MV-4-11 (cell line): ENCODE results near the gene ARID1B.

Source experiments
- DNase-seq: peaks from one replicate; lab custom pipeline; 2025; lab: John Stamatoyannopoulos, UW

The ARID1B gene

DNA sequence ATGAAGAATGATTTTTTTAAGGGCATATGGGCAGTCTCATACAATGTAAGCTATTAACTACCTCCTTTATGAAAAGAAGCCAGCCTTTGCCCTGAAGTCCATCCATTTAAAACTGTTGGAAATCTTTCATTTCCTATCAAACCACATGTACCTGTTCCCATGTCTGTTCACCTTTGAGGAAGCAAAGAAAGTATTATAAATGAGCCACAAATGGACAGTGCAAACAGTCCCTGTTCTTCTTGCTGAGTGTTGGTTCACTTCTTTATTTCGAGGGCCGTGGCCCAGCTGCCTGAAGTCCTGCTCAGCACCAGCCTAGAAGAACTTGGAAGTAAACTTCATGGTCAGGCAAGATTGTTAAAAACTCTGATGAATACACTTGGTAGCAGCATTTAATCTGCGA, 433.8 kb downstream of the ARID1B start:
- DNase-seq, result no peak

DNA sequence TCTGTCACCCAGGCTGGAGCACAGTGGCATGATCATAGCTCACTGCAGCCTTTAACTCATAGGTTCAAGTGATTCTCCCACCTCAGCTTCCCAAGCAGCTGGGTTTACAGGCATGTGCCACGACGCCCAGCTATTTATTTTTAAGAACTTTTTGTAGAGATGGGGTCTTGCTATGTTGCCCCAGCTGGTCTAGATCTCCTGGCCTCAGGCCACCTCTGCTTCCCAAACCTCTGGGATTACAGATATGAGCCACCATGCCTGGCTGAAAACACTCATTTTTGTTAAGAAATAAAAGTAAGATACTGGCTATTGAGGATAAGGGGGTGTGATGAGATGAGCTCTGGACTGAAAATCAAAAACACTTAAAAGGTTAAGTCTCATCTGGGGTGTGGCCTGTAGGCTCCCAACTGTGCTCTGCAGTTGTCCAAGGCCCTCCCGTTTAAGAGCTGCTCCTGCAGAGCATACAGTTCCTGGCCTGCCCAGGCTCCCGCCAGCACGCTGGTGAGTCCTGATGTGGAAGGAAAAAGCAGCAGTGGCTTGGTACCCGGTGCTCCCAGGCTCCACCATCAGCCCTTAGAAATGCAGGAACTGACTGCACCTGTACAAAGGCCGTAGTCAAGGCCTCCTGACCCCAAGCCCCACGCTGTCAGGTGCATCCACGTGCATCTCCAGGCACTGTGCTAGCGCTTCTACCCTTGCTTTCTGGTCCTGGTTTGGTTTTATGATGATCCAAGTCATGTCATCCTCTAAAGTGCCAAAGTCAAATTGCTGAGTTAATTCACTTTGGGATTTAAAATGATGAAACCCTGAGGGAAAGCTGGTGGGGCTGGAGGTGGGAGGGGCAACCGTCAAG, 434.7 kb downstream of the ARID1B start:
- no peak for DNase-seq

DNA sequence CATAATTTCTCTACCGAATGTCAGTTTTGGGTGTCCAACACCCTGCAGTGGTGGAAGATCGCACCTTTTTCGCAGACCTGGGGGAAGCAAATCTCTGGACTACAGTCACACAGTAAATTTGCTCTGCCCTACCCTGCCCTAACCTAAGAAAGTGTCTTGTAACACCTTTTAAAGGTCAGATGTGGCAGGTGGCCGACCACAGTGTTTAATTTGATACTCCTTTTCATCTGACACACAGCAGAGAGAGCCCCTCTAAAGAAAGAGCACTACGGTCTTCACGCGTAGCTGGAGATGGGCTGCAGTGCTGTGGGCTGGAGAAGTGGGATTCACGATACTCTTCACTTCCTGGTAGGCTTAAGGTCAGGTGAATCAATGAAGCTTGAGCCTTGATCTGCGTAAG, 436.2 kb downstream of the ARID1B start:
- no peak for DNase-seq

DNA sequence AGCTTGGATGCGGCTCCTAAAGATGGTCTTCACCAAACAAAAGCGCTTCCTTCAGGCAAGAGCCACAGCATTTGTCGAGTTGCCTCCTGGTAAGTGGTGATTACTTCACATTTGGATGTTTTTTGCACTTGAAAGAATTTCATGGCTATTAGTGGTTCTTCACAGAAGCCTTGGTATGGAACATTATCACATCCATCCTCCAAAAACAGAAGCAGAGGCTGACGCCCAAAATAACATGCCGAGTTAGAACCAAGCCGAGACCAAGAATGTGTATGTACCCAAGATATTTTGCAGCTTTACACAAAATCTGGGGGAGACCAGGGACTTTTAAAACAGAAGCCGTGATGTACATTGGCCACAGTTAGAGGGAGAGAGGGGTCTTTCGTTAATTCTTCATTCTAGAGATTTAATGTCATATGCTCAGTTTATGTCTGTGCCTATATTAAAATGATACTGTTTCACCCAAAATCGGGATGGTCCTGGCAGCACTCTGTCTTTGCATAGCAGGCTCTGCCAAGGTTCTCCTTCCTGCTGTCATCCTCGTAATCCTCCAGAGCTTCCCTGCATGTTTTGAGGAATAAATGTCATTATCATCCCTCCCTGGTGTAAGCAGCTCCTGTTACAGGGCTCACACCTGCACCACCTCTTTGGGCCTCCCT, 436.9 kb downstream of the ARID1B start:
- no peak for DNase-seq

DNA sequence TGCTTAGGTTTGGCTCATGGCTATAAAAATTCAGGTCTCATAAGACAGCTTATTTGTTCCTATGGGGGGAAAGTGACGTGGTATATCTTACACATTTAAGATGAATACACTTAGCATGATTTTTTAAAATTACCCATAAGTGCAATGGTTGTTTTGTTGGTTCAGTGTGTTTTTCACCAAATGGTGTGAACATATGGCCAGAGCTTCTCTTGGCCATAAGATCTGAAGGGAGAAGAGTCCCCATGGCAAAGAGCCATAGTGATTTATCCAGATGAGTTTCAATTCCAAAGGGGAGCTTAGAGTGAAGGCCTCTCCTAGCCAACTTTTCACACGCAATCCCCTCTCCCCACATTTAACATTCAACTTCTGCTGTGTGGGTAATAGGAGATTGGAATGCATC, 438.5 kb downstream of the ARID1B start:
- DNase-seq, result no peak

DNA sequence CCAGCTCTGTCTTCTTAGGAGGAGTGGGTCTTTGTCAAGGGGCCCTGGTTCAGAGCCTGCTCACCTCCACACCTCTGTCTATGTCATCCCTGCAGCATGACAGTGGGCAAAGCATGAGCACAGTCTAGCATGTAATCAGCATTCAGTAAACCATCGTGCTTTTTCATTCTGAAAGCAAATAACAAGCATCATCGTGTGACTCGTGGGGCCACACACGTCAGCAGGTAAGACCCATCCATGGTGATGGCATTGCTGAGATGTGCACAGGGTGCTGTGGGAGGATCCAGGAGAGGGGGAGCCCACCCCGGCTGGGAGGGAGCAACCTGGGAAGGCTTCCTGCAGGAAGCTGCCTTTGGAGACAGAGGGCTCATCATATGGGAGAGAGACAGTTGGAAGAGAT, 439.4 kb downstream of the ARID1B start:
- DNase-seq, result no peak

DNA sequence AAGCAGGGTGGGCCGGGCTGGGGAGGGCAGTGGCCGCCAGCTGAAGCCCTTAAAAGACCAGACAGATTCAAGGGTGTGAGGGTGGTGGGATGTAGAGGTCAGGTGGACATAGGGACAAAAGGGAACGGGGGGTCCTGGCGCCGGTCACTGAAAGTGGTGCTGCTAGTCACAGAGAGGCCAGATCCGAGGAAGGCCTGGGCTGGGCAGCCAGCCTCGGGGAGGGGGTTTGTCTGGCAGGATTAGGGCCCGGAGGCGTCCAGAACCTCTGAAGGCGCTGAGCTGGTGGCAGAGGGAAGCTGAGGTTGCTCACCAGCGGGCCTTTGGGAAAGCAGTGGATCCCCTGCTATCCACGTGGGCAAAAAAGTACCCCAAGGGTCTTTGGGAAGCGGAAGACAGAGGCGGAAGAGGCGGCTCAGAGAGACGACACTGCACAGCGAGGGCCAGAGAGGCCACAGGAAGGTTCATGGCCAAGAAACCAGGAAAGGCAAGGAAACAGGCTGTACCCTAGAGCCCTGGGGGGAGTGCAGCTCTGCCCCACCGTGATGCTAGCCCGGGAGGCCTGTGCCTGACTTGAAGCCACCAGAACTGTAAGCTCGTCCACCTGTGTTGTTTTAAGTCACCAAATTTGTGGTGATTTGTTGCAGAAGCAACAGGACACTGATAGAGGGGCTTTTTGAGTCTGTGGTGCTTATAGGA, 440.2 kb downstream of the ARID1B start:
- no peak for DNase-seq

DNA sequence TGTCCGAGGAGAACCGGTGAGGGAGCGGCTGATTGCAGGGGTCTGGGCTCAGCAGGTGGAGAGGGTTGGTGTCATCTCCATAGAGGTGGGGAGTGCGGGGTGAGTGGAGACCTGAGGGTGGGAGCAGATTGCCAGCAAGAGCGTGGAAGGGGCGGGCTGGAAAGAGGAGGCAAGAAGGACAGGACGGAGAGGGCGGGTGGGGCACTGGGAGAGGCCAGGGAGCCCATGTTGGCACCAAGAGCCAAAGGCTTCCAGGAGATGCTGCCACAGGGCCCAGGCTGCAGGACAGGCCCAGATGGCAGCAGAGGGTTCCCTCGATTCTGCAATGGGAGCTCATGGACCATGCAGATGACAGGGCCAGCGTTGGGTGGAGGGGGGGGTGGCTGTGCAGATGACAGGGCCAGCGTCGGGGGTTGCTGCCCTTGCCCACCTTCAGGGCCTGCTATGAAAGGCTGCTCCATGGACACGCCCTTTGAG, 440.8 kb downstream of the ARID1B start:
- DNase-seq, result no peak

DNA sequence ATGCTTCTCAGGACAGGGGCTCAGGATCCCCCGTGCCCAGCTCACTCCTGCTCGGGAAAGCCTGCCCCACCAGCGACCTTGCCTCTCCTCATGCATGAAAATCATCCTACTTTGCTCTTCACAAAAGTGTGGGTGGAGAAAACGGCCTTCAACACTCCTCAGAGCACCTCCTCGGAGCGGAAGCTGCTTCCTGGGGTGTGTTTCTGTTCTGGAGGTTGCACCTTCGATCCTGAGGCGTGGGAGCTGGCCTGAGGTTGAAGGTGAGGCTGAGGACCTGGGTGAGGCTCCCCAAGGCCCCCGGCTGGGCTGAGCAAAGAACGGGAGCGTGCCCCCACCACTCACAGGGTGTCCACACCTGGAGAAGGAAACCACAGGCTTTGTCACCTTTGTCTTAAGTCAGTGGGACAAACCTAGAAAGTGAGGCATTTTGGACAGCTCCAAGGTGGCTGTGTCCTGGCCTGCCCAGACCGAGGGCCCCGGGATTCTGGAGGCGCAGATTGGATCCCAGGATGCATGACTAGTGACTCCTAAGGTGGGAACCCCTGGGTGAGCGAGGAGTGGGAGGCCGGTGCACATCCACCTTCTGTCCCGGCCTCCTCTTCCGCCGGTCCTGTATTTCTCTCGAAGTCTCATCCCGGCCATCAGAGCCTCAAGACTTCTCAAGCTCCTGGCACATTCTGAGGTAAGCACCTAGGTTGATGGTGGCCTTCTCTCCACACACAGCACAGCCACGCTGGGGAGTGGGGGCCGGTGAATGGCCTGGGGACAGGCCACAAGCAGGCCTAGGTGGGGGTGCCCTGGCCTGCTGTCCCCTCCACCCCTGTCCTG, 441.4 kb downstream of the ARID1B start:
- no peak for DNase-seq

DNA sequence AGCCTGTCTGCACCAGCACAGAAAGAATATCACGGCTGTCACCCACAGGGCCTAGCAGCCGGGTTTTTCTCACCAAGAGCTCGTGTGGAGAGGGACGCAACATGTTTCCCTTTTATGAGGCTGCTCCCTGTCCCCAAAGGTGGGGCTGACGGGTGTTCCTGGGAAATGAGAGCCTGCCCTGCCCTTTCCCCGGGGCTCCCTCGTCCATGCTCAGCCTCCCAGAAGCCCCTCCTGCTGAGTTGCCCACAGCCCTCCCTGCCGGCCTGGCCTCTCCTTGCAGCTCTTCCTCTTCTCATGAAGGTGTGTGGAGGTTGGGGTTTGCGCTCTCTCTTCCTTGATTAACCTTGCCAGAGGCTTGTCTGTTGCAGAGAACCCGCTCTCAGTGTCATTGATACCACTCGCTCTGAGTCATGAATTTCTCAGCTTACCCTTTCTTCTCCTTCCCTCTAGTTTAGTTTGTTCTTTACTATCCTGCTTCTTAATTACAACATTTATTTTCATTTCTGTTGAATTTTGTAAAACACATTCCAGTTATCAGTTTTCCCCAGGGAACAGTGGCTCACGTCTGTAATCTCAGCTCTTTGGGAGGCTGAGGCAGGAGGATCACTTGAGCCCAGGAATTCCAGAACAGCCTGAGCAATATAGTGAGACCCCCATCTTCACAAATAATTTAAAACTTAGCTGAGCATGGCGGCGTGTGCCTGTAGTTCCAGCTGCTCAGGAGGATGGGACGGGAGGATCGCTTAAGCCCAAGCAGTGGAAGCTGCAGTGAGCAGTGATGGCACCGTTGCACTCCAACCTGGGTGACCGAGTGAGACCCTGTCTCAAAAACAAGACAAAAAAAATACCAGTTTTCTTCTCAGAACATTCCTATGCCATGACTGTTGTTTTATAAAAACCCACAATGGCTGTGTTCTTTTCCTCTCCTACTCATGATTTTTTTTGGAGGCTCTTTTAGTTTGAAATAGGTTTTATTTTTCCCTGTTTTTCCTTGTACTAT, 442.3 kb downstream of the ARID1B start:
- DNase-seq, result no peak

DNA sequence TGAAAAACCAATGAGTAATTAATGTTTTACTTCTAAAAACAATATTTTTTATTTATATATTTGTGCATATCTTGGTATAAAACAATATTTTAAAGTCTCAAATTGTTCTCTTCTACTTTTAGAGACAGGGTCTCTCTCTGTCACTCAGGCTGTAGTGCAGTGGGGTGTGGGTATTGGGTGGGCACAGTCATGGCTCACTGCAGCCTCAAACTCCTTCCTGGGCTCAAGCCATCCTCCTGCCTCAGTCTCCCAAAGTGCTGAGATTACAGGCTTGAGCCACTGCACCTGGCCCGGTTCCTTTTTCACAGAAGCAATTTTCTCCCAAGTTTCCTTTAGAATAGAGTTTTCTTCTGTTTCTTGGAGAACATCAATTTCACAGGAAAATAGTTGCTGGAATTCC, 443.3 kb downstream of the ARID1B start:
- no peak for DNase-seq

DNA sequence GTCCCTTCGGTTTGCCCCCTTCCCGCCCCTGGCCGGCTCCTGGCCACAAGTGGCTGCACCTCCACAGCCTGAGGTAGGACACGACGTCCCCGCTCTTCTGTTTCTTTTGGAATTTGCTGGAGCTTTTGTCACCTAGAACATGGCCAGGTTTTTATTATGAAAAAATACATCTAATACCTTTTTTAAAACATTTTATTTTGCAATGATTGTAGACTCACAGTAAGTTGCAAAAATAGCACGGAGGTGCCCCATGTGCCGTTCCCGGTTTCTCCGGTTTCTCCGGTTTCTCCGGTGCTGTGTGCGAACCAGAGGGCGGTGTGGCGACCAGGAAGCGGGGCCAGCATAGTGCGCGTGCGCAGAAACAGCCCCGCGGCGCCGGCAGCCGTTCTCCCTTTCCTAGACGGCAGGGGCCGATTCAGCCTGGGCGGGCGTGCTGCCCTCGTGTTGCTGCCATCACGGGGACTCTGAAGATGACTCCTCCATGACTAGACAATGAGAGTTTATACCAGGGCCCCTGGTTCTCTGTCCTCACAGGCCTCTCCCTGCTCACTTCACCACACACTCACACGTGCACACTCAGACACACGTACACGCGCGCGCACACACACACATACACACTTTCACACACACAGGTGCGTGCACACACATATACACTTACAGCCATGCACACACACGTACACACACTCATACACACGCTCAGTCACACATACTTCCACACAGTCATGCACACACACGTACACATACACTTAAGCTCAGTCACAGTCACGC, 444.1 kb downstream of the ARID1B start:
- peak; percentile 81 for DNase-seq

DNA sequence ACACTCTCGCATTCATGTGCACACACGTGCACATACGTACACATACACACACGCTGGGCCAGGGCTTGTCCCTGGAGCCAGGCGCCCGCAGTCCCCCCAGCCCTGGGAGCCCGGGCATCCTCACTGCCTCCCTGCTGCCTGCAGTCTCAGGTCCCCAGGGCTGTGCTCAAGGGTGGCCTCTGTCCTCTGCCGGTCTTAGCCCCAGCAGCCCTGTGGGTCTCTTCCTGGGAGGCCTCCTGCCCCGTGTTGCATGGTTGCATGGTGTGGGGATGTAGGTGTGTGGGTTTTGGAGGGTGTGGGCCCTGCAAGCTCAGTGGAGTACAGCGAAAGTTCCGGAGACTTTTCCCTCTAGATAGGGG, 444.6 kb downstream of the ARID1B start:
- DNase-seq, result no peak

DNA sequence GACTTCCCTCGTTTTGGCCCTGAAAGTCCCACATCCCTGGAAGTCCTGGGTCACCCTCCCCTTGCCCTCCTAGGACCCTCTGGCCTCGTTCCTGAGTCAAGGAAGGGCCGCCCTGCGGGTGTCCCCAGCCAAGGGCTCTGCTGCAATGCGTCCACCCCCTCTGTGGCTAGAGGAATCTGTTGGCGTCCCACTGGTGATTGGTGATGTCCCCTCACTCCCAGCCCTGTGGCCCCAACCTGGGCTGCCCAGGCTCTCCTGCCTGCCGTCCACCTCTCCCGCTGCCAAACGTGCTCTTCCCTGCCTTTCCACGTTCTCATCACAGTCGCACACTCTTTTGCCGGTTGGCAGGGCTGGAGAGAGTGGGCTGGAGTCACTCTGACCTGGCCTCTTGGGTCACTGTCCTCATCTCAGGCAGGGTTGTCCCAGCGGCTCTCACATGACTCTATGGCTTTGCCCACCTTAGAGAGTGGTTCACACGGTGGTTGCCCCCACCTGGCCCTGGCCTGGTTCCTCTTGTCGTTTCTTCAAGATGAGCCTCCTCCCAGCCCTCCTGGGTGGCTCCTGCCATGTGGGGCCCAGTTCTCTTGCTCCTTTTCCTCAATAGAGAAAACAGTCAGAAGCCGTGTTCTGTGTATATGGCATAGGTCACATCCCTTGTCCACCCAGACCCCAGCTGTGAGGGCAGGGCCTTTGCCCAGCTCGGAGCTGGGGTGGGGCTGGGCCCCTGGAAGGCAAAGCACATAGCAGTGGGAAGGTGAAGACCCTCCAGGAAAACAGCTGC, 445.2 kb downstream of the ARID1B start:
- DNase-seq, result peak; percentile 47

DNA sequence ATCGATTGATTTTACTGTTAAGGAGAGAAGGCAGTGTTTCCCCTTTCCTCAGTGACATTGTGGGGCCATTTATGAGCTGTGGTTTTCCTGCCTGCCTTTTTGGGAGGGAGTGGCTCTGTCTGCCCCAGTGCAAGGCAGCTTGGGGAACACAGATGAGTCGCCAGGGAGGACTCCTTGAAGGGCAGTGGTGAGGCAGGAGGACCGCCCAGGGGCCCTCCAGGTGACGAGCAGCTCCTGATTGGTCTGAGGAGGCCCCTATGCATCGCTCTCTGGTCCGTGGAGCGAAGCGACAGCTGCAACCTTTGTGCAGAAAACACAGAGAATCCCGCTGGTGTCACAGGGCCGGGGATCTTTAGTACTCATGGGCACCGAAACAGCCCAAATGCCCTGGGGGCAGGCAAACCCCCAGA, 445.8 kb downstream of the ARID1B start:
- DNase-seq, result peak; percentile 79

DNA sequence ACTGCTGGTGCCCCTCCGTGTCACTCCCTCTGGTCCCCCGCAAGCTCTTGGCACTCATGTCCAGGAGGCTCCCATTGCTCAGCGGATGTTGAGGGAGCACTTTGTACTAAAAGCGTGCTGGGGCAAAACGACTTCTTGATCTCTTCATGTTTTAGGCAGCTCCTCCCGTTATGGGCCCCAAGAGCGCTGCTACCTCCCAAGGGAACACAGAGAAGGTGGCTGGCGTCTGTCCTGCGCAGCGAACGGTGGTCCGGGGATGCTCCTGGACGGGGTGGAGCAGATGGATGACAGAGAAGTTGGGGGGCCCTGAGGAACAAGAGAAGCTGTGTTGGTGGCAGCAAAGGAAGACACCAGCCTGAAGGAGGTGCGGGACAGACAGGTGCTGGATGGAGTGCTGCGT, 446.3 kb downstream of the ARID1B start:
- DNase-seq, result no peak

DNA sequence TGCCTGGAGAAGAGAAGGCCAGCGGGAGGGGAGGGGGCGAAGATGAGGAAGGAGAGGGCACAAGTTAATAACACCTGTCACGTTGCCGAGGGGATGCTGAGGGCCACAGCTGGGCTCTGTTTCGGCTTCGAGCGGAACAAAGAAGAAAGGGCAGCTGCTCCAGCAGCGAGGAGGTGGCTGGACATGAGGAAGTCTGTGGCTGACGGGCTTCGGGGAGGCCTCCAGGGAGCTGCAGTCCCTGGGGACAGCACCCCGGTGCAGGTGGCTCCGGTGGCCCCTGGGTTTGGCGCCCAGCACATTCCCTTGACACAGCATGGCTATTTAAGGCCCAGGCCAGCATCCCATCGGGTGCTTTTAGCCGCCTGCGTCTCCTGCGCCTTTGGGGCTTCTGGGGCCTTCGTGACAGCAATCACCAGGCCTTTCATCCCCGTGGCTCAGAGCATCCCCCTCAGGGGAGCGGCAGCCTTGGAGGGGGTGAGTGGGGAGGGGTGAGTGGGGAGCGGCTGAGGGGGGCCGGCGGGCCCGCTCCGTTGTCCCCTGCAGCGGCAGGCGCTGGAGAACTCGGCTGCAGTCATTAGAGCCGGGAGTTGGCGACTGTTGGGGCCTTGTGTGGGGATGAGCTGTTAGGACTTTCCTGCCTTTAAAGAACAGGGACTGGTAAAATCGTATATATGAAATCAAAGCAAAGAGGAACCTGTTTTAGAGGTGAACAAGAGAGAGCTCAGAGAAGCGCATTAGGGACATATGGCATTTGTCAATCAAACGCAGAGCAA, 447.2 kb downstream of the ARID1B start:
- DNase-seq, result no peak

DNA sequence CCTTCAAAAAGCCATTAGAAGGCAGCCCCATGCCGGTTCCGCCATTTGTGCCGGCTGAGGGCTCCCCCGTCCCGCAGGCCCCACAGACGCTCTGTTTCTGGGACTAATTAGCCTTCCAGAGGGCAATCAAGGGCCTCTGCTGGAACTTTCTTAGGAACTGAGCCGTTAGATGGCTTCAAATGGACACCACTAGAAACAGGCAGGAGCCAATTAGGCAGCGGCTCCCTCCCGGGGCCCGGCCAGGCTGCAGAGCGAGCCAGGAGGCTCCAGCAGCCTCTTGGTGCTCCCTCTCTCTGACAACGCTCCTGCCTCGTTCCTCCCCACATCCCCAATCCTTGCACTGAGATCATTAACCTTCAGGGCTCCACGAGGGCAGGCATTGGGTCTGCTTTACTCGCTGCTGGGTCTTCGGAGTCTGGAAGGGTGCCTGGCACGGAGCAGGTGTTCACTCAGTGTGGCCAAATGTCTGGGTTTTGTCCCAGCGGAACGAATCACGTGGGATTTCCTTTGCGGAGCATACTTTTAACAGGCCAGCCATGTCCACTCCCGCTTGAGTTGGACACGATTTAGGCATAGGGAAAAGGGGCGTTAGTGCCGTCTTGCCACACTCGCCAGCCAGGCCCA, 447.9 kb downstream of the ARID1B start:
- DNase-seq, result no peak
